ENCODE results near the gene BTRC. TPM values are rescaled to one million over a fixed set of nuclear protein-coding genes. Genes with fewer than 3 reads are reported as not detected.

BTRC gene
- total RNA-seq, 1 donor from 2014 or later, result 27.5 TPM

- TF ChIP-seq CTCF (IDR thresholded peaks at IDR 0.05; ENCODE audit: unreplicated experiment), result no peak
- H3K4me1 Mint-ChIP-seq (ENCODE audit: unreplicated experiment), result no peaks in the 10 kb centered on the region
- no peaks in the 10 kb centered on the region for H3K9me3 Mint-ChIP-seq (ENCODE audit: unreplicated experiment)
- no peaks in the 10 kb centered on the region for H3K27me3 Mint-ChIP-seq (ENCODE audit: unreplicated experiment)
- H3K4me3 Mint-ChIP-seq (ENCODE audit: unreplicated experiment), result no peak overlapping the region
- H3K36me3 Mint-ChIP-seq (ENCODE audit: low read depth, unreplicated experiment), result no peaks in the 10 kb centered on the region
- DNase-seq (ENCODE audit: low spot score), result no peak
- no peak overlapping the region for H3K27ac Mint-ChIP-seq (ENCODE audit: unreplicated experiment)
Measured at GRCh38 chr10:101495324-101495925, 141.5 kb downstream of the BTRC start.

GRCh38 chr10:101504438-101504837 lies 150.5 kb downstream of the BTRC start:
- no peak overlapping the region for H3K4me3 Mint-ChIP-seq (ENCODE audit: unreplicated experiment)
- H3K27ac Mint-ChIP-seq (ENCODE audit: unreplicated experiment), result no peak overlapping the region
- H3K36me3 Mint-ChIP-seq (ENCODE audit: low read depth, unreplicated experiment), result no peaks in the 10 kb centered on the region
- no peaks in the 10 kb centered on the region for H3K27me3 Mint-ChIP-seq (ENCODE audit: unreplicated experiment)
- DNase-seq (ENCODE audit: low spot score), result no peak
- H3K4me1 Mint-ChIP-seq (ENCODE audit: unreplicated experiment), result peaks cover 11% of the 10 kb centered on the region
- no peaks in the 10 kb centered on the region for H3K9me3 Mint-ChIP-seq (ENCODE audit: unreplicated experiment)
- TF ChIP-seq CTCF (IDR thresholded peaks at IDR 0.05; ENCODE audit: unreplicated experiment), result no peak

- H3K4me1 Mint-ChIP-seq (ENCODE audit: unreplicated experiment), result peaks cover 7% of the 10 kb centered on the region
- no peak overlapping the region for H3K4me3 Mint-ChIP-seq (ENCODE audit: unreplicated experiment)
- no peaks in the 10 kb centered on the region for H3K36me3 Mint-ChIP-seq (ENCODE audit: low read depth, unreplicated experiment)
- H3K27me3 Mint-ChIP-seq (ENCODE audit: unreplicated experiment), result no peaks in the 10 kb centered on the region
- DNase-seq (ENCODE audit: low spot score), result no peak
- H3K9me3 Mint-ChIP-seq (ENCODE audit: unreplicated experiment), result no peaks in the 10 kb centered on the region
- no peak overlapping the region for H3K27ac Mint-ChIP-seq (ENCODE audit: unreplicated experiment)
- no peak for TF ChIP-seq CTCF (IDR thresholded peaks at IDR 0.05; ENCODE audit: unreplicated experiment)
Measured at GRCh38 chr10:101506829-101507661, 153.1 kb downstream of the BTRC start.

GRCh38 chr10:101507828-101508227 lies 153.9 kb downstream of the BTRC start:
- TF ChIP-seq CTCF (IDR thresholded peaks at IDR 0.05; ENCODE audit: unreplicated experiment), result no peak
- Mint-ChIP-seq H3K4me1 (ENCODE audit: unreplicated experiment) (peaks cover 6% of the 10 kb centered on the region), H3K9me3 (ENCODE audit: unreplicated experiment) (no peaks in the 10 kb centered on the region), H3K27me3 (ENCODE audit: unreplicated experiment) (no peaks in the 10 kb centered on the region), H3K27ac (ENCODE audit: unreplicated experiment) (no peak overlapping the region), H3K4me3 (ENCODE audit: unreplicated experiment) (no peak overlapping the region), H3K36me3 (ENCODE audit: low read depth, unreplicated experiment) (no peaks in the 10 kb centered on the region)
- DNase-seq (ENCODE audit: low spot score), result no peak

GRCh38 chr10:101511938-101512337 lies 158.0 kb downstream of the BTRC start:
- Mint-ChIP-seq H3K9me3 (ENCODE audit: unreplicated experiment) (no peaks in the 10 kb centered on the region), H3K36me3 (ENCODE audit: low read depth, unreplicated experiment) (no peaks in the 10 kb centered on the region)
- no peak for DNase-seq (ENCODE audit: low spot score)

More at GRCh38 chr10:101511938-101512337, 158.0 kb downstream of the BTRC start:
- no peaks in the 10 kb centered on the region for H3K4me1 Mint-ChIP-seq (ENCODE audit: unreplicated experiment)
- no peak overlapping the region for H3K27ac Mint-ChIP-seq (ENCODE audit: unreplicated experiment)
- H3K27me3 Mint-ChIP-seq (ENCODE audit: unreplicated experiment), result no peaks in the 10 kb centered on the region
- no peak overlapping the region for H3K4me3 Mint-ChIP-seq (ENCODE audit: unreplicated experiment)
- no peak for TF ChIP-seq CTCF (IDR thresholded peaks at IDR 0.05; ENCODE audit: unreplicated experiment)
